Measurements from ENCODE around the gene GAPVD1. TPM values are rescaled to one million over a fixed set of nuclear protein-coding genes. Genes with fewer than 3 reads are reported as not detected.

Gene GAPVD1
- total RNA-seq, 1 experiment from 2014 or later = 53.1 TPM

DNA sequence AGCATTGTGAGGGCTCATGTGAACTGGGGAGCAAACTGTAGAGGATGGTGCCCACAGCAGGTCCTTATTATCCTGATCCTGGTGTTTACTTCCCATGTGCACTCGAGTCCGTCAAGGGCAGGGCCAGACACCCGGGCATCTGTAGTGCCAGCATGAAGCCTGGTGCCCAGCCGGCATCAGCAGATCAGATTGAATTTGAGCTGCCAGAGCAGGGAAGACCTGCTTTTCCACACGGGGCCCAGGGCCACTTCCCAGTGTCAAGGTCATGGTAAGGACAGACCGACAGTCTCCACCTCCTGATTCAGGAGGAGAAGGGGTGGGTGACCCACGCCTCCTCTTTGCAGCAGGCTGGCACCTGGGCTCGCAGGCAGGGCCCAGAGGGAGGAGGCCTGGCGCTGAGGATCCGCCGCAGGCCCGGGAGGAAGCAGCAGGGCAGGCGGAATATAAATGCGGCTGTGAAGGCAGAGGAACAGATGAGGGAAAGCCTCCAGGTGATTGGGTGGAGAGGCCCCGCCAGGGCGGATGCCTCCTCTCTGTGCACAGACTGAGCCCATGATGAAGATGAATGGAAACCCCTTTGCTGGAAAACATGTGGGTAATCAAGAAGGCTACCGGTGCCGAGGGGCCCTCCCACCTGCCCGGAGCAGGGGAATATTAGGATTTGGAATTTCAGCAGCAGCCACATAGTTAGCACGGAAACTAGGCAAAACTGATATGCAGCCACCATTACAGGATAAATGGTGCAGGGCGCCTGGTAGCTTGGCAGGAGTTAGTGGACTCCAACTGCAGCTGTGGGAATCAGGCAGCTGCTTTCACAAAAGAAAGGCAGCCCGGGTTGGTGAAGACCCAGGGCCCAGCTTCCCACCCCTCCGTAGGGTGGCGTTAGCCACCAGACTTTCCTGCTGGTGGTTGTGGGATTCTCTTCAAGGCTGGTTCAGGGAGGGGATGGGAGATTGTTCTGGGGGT is 114.9 kb downstream of the GAPVD1 start:
- Histone ChIP-seq H3K36me3 (ENCODE audit: control insufficient read depth in 1 of 2, insufficient read depth in 2 of 2, low read length in 2 of 2) (no peaks in the 10 kb centered on the region), H3K79me2 (ENCODE audit: insufficient read depth, low read length) (no peaks in the 10 kb centered on the region), H3K27ac (ENCODE audit: low read depth, low read length) (no peak overlapping the region), H3K9me2 (ENCODE audit: insufficient read depth) (no peaks in the 10 kb centered on the region), H3K27me3 (ENCODE audit: insufficient read depth, low read length) (no peaks in the 10 kb centered on the region), H3K9me3 (ENCODE audit: control insufficient read depth in 1 of 2, insufficient read depth in 1 of 2, low read depth in 1 of 2, low read length in 2 of 2) (no peaks in the 10 kb centered on the region), H2AFZ (ENCODE audit: low read depth, low read length, poor library complexity, severe bottlenecking) (no peak overlapping the region), H4K20me1 (ENCODE audit: insufficient read depth) (no peaks in the 10 kb centered on the region), H3K4me1 (ENCODE audit: control insufficient read depth in 1 of 2, insufficient read depth in 2 of 2, low read length in 2 of 2) (peaks cover 0 to 8% of the 10 kb centered on the region in 2 experiments; a peak in 1 of 4 replicates), H3K4me3 (replicated peaks in 1 of 2; ENCODE audit: low read depth in 1 of 2, low read length in 2 of 2) (no peak overlapping the region), H3K9ac (ENCODE audit: low read length) (no peak overlapping the region), H3K4me2 (ENCODE audit: low read length) (no peak overlapping the region)
- ChIA-PET CTCF (interaction anchor here (1.1 to 1.4 kb wide), 3 partner anchors 11 to 521 kb away, joined by 3 to 5 read pairs (median 3); no protein-coding TSS in a partner anchor), RAD21 (ENCODE audit: low non-redundant PET in 1 of 2, low total read pairs in 2 of 2, uncharacterized antibody in 2 of 2, unreplicated experiment in 2 of 2) (interaction anchor here in 1 of 2 experiments (0.6 kb wide), 1 partner anchor 974 kb away, joined by 4 read pairs; no protein-coding TSS in a partner anchor), POLR2A (no interaction called here)
- ATAC-seq (no peak), DNase-seq (ENCODE audit: low read depth, low spot score) (no peak)
- intact Hi-C loops (cut with micrococcal nuclease) = no loop called here
- TF ChIP-seq EGR1 (IDR thresholded peaks at IDR 0.05; ENCODE audit: low read depth) (no peak), YY1 (IDR thresholded peaks at IDR 0.05; ENCODE audit: extremely low read depth, insufficient replicate concordance, low read depth, low read length) (no peak), REST (IDR thresholded peaks at IDR 0.05; ENCODE audit: low read depth) (no peak), CTCF (IDR thresholded peaks at IDR 0.05 in 2 of 3, conservative IDR thresholded peaks at IDR 0.05 in 1 of 3; ENCODE audit: borderline replicate concordance in 1 of 3, insufficient read depth in 1 of 3, low read depth in 2 of 3, low read length in 2 of 3) (no peak), POLR2A (IDR thresholded peaks at IDR 0.05; ENCODE audit: borderline replicate concordance, extremely low read depth, insufficient read depth, insufficient read length) (no peak), ELF1 (IDR thresholded peaks at IDR 0.05; ENCODE audit: borderline replicate concordance, low read depth) (no peak), SP1 (IDR thresholded peaks at IDR 0.05; ENCODE audit: low read depth) (no peak), SIN3A (IDR thresholded peaks at IDR 0.05; ENCODE audit: low read depth) (no peak), TCF7L2 (IDR thresholded peaks at IDR 0.05; ENCODE audit: borderline replicate concordance, extremely low read depth, insufficient read depth, insufficient read length) (no peak), ZNF274 (IDR thresholded peaks at IDR 0.05; ENCODE audit: low read depth, low read length) (no peak), EZH2 (IDR thresholded peaks at IDR 0.05) (no peak), CEBPB (IDR thresholded peaks at IDR 0.05; ENCODE audit: low read depth) (no peak), SRF (IDR thresholded peaks at IDR 0.05; ENCODE audit: low read depth) (no peak), RAD21 (IDR thresholded peaks at IDR 0.05; ENCODE audit: low read depth) (no peak), POLR2AphosphoS5 (IDR thresholded peaks at IDR 0.05; ENCODE audit: low read depth, low read length) (no peak), EZH2phosphoT487 (IDR thresholded peaks at IDR 0.05; ENCODE audit: borderline replicate concordance) (no peak)
- TF ChIP-seq, protein P1, sequence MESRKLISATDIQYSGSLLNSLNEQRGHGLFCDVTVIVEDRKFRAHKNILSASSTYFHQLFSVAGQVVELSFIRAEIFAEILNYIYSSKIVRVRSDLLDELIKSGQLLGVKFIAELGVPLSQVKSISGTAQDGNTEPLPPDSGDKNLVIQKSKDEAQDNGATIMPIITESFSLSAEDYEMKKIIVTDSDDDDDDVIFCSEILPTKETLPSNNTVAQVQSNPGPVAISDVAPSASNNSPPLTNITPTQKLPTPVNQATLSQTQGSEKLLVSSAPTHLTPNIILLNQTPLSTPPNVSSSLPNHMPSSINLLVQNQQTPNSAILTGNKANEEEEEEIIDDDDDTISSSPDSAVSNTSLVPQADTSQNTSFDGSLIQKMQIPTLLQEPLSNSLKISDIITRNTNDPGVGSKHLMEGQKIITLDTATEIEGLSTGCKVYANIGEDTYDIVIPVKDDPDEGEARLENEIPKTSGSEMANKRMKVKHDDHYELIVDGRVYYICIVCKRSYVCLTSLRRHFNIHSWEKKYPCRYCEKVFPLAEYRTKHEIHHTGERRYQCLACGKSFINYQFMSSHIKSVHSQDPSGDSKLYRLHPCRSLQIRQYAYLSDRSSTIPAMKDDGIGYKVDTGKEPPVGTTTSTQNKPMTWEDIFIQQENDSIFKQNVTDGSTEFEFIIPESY (IDR thresholded peaks at IDR 0.05; ENCODE audit: extremely low read depth, insufficient replicate concordance, low read length) = no peak
- TF ChIP-seq, protein P2, sequence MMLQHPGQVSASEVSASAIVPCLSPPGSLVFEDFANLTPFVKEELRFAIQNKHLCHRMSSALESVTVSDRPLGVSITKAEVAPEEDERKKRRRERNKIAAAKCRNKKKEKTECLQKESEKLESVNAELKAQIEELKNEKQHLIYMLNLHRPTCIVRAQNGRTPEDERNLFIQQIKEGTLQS (IDR thresholded peaks at IDR 0.05) = no peak
- BruUV-seq (replicated peaks) = no TSS peak
